Lower lobe of right lung (tissue), 2 donors: Measurements from ENCODE around the gene TAF9B. TPM values are rescaled to one million over a fixed set of nuclear protein-coding genes. Genes with fewer than 3 reads are reported as not detected.
"Not testable (repeated sequence)": the region's sequence is repeated elsewhere in the genome, so short reads cannot be mapped to it uniquely, and the experiment has no call there.

ENCODE experiments used
- ATAC-seq, 2 donors: fragments of 200-7000 bp; cut with Tn5 transposase; one replicate each; pipeline ENCODE4 v1.9.1; 2020 to 2022; ENCODE audit warnings: mild to moderate bottlenecking in 2 of 2, moderate library complexity in 2 of 2
- DNase-seq: peaks from one replicate; pipeline ENCODE4 v3.0.0-alpha.2; 2020
- H3K27ac ChIP-seq: fragments of 200-600 bp; one replicate; pipeline ENCODE4 v1.8.0; 2022
- H3K27me3 ChIP-seq: fragments of 200-600 bp; one replicate; pipeline ENCODE4 v1.8.0; 2022; ENCODE audit warnings: low read depth
- H3K36me3 ChIP-seq: fragments of 200-600 bp; one replicate; pipeline ENCODE4 v1.8.0; 2022; ENCODE audit warnings: mild to moderate bottlenecking
- H3K4me1 ChIP-seq: fragments of 200-600 bp; one replicate; pipeline ENCODE4 v1.8.0; 2022
- H3K4me3 ChIP-seq: fragments of 200-600 bp; one replicate; pipeline ENCODE4 v1.8.0; 2022; ENCODE audit warnings: mild to moderate bottlenecking
- H3K9me3 ChIP-seq: fragments of 200-600 bp; one replicate; pipeline ENCODE4 v1.8.0; 2022
- intact Hi-C: fragments of 100-400 bp; cut with DNase I; formaldehyde crosslinking; loops from one replicate; pipeline ENCODE4 v1.11.0; 2022
- total RNA-seq: library from RNA; stranded (reverse); fragmentation: NEBNext Ultra II Directional; extraction: Animal tissue kit (Norgen Biotek cat#: 25700); gene quantifications from one replicate; pipeline ENCODE4 v1.2.1, GENCODE V29; 2021
- TF ChIP-seq, protein P1 (sequence below): fragments of 200-600 bp; IDR thresholded peaks from one replicate; pipeline ENCODE4 v1.8.0; 2022; ENCODE audit warnings: antibody characterized with exemption, mild to moderate bottlenecking
- donor health status: DM: no; HTN: yes; CAD: no; lungs with severe emphysema.

The TAF9B gene
- total RNA-seq, 1 donor from 2014 or later = 12.5 TPM

DNA sequence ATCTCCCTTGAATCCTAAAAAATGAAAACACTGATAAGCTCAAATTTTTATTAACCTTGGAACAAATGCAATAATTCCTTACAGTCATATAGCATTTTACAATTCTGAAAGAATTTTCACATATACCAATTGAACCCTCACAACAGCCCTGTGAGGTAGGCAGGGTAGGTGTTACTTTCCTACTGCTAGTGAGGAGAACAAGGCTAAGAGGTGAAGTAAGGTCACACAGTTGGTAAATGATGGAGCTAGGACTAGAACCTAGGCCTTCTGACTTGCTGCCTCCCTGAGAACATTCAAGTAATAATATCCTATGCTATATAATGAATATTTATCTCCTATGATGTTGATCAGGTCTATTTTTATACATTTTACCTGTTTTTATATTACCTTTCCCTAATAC is 9.7 kb downstream of the TAF9B start:
- Histone ChIP-seq H3K9me3 (no peaks in the 10 kb centered on the region), H3K4me1 (no peaks in the 10 kb centered on the region), H3K27ac (no peak overlapping the region), H3K4me3 (no peak overlapping the region), H3K36me3 (peaks cover 51% of the 10 kb centered on the region), H3K27me3 (no peaks in the 10 kb centered on the region)
- ATAC-seq = no peak
- TF ChIP-seq, protein P1, sequence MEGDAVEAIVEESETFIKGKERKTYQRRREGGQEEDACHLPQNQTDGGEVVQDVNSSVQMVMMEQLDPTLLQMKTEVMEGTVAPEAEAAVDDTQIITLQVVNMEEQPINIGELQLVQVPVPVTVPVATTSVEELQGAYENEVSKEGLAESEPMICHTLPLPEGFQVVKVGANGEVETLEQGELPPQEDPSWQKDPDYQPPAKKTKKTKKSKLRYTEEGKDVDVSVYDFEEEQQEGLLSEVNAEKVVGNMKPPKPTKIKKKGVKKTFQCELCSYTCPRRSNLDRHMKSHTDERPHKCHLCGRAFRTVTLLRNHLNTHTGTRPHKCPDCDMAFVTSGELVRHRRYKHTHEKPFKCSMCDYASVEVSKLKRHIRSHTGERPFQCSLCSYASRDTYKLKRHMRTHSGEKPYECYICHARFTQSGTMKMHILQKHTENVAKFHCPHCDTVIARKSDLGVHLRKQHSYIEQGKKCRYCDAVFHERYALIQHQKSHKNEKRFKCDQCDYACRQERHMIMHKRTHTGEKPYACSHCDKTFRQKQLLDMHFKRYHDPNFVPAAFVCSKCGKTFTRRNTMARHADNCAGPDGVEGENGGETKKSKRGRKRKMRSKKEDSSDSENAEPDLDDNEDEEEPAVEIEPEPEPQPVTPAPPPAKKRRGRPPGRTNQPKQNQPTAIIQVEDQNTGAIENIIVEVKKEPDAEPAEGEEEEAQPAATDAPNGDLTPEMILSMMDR = no peak
- intact Hi-C loops = no loop called here
- DNase-seq = no peak

DNA sequence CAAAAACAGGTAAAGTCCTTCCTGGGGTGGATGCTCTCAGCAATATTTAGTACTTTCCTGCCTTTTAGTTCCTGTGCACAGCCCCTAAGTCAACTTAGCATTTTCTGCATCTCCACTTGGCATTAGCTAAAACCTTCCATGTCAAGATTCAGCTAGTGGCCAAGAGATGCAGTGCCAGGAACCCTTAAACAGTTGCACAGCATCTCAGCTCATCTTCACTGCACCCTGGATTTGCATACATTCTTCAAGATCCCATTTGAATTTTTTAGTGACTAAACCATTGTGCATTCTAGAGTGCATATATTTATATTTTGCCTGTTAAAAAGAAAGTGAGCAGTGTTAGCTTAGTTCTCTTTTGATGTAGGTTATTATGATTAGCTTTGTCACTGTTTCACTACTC is 13.7 kb downstream of the TAF9B start:
- ATAC-seq, DNase-seq, H3K4me1 ChIP-seq, H3K27me3 ChIP-seq, intact Hi-C loops, H3K27ac ChIP-seq, H3K9me3 ChIP-seq, H3K4me3 ChIP-seq: not testable (repeated sequence)
- H3K36me3 ChIP-seq = peaks cover 87% of the 10 kb centered on the region

DNA sequence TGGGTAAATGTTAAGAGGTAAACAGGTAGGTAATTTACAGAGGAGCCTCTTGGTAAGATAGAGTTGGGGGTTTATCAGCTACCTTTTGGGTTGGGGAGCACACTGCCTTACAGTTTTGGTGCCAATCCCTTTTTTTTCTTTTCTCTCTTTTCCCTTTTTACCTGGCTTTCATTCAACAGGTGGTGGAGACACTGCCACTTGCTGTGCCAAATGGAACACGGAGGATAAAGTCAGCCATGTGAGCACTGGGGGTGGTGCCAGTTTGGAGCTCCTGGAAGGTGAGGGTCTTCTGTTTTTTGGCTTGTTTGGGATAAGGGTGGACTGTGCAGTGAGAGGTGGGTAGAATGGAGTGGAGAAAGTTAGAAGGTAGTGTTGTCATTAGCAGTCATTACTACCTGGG is 14.3 kb downstream of the TAF9B start:
- no peak for DNase-seq
- TF ChIP-seq, protein P1 = no peak
- Histone ChIP-seq H3K27me3 (no peaks in the 10 kb centered on the region), H3K9me3 (no peaks in the 10 kb centered on the region), H3K4me1 (no peaks in the 10 kb centered on the region), H3K27ac (no peak overlapping the region), H3K36me3 (peaks cover 86% of the 10 kb centered on the region), H3K4me3 (no peak overlapping the region)
- ATAC-seq = no peak
- intact Hi-C loops = no loop called here

DNA sequence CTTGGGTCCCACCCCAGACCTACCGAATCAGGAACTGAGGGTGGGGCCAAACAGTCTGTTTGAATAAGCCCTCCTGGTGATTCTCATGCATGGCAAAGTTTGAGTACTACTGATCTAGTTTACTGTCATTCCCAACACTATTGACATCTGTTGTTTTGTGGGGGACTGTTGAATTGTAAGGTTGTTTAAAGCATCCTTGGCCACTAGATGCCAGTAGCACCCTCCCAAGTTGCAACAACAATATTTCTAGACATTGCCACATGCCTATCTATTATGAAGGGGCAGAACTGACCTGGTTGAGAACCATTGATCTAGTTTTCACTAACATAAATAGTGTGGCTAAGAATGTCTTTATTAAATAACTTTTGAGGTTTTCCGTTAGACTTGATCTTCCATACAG is 15.1 kb downstream of the TAF9B start:
- Histone ChIP-seq H3K27me3 (no peaks in the 10 kb centered on the region), H3K9me3 (no peaks in the 10 kb centered on the region), H3K27ac (no peak overlapping the region), H3K4me1 (no peaks in the 10 kb centered on the region), H3K4me3 (no peak overlapping the region), H3K36me3 (peaks cover 92% of the 10 kb centered on the region)
- intact Hi-C loops = no loop called here
- TF ChIP-seq, protein P1 = no peak
- ATAC-seq (no peak), DNase-seq (no peak)

DNA sequence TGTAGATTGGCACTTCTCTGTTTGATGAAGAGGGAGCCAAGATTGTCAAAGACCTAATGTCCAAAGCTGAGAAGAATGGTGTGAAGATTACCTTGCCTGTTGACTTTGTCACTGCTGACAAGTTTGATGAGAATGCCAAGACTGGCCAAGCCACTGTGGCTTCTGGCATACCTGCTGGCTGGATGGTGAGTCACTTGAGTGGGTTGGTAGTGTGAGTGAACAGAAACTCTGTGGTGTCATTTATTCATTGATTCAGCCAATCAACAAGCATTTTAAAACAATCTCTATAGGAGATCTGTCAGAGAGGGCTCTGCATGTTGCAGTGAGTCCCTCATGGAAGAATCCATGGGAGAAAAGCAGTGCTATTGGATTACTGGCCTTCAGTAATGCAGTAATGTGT is 16.3 kb downstream of the TAF9B start:
- Histone ChIP-seq H3K36me3 (peaks cover 95% of the 10 kb centered on the region), H3K9me3 (no peaks in the 10 kb centered on the region), H3K27me3 (no peaks in the 10 kb centered on the region), H3K4me3 (no peak overlapping the region), H3K4me1 (no peaks in the 10 kb centered on the region), H3K27ac (no peak overlapping the region)
- intact Hi-C loops = no loop called here
- ATAC-seq (no peak), DNase-seq (no peak)
- TF ChIP-seq, protein P1 = no peak

DNA sequence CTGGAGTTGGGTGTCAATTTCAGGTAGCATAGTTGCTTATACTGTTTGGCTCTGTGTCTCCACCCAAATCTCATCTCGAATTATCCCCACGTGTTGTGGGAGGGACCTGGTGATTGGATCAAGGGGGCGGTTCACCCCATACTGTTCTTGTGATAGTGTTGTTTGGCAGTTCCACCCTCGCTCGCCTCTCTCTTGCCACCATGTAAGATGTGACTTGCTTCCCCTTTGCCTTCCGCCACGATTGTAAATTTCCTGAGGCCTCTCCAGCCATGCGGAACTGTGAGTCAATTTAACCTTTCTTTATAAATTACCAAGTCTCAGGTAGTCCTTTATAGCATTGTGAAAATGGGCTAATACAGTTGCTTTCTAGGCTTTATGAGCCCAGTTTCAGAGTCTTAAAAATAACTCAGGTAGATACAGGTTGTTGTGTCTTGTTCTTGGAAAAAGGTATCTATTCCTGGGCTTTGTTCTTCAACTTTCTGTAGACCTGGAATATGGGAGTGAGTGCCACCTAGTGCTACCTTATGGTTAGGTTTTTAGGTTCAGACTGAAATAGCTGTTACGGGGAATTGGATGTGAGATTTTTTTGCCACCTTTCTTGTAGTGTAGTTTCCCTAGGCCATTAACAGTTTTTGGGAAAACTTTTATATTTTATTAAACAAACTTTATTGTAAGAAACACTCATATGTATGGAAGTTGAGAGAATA is 19.8 kb downstream of the TAF9B start:
- Histone ChIP-seq H3K9me3 (no peaks in the 10 kb centered on the region), H3K4me1 (no peaks in the 10 kb centered on the region), H3K27me3 (no peaks in the 10 kb centered on the region), H3K27ac (no peak overlapping the region), H3K4me3 (no peak overlapping the region), H3K36me3 (peaks cover 97% of the 10 kb centered on the region)
- DNase-seq = no peak
- intact Hi-C loops = no loop called here
- TF ChIP-seq, protein P1 = no peak
- ATAC-seq = no peak
